RWPE2 (cell line): ENCODE results near the gene LMBR1.
"Not testable (repeated sequence)": the region's sequence is repeated elsewhere in the genome, so short reads cannot be mapped to it uniquely, and the experiment has no call there.

Experiments
- ATAC-seq: fragments of 200-7000 bp; cut with Tn5 transposase; 3 replicates; pipeline ENCODE4 v1.9.1; 2021; ENCODE audit warnings: low read depth
- DNase-seq: peaks from one replicate; pipeline ENCODE4 v3.0.0-alpha.2; 2020; ENCODE audit warnings: low spot score
- H3K27ac ChIP-seq: fragments of 450-650 bp; 2 replicates; pipeline ENCODE4 v1.5.1; 2017; ENCODE audit warnings: mild to moderate bottlenecking; ENCODE audit not compliant: poor library complexity, severe bottlenecking
- H3K27me3 ChIP-seq: fragments of 250-450 bp; sonication (Bioruptor Pico); 2 replicates; pipeline ENCODE4 v1.5.1; 2021; ENCODE audit warnings: mild to moderate bottlenecking, moderate library complexity; ENCODE audit not compliant: insufficient read depth, poor library complexity, severe bottlenecking
- H3K36me3 ChIP-seq: fragments of 250-450 bp; sonication (Bioruptor Pico); 2 replicates; pipeline ENCODE4 v1.5.1; 2020; ENCODE audit warnings: low read depth, mild to moderate bottlenecking, moderate library complexity
- H3K4me1 ChIP-seq: fragments of 250-450 bp; sonication (Bioruptor Pico); 2 replicates; pipeline ENCODE4 v1.5.1; 2021; ENCODE audit warnings: mild to moderate bottlenecking, moderate library complexity; ENCODE audit not compliant: insufficient read depth, poor library complexity, severe bottlenecking
- H3K4me3 ChIP-seq: fragments of 250-450 bp; sonication (Bioruptor Pico); 2 replicates; pipeline ENCODE4 v1.5.1; 2021; ENCODE audit warnings: mild to moderate bottlenecking, moderate library complexity; ENCODE audit not compliant: severe bottlenecking
- H3K9me3 ChIP-seq: fragments of 250-450 bp; sonication (Bioruptor Pico); 2 replicates; pipeline ENCODE4 v1.5.1; 2021; ENCODE audit warnings: mild to moderate bottlenecking, moderate library complexity; ENCODE audit not compliant: severe bottlenecking
- TF ChIP-seq, protein P1 (sequence below): fragments of 450-650 bp; IDR thresholded peaks from one replicate; pipeline ENCODE4 v1.5.1; 2017; ENCODE audit warnings: mild to moderate bottlenecking, moderate library complexity; ENCODE audit not compliant: poor library complexity, severe bottlenecking

LMBR1 gene

DNA sequence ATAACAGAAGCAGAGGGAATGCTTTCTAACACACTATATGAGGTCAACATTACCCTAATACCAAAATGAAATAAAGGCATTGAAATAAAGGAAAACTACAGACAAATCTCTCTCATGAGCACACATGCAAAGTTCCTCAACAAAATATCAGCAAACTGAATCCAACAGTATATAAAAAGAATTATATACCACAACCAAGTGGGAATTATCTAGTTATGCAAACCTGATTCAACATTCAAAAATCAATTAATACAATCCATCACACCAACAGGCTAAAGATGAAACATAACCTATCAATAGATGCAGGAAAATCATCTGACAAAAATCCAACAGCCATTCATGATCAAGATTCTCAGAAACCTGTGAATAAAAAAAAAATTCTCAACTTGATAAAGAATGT lies 34.5 kb downstream of the LMBR1 start:
- ATAC-seq = no peak
- Histone ChIP-seq H3K4me1 (no peaks in the 10 kb centered on the region), H3K9me3 (peaks cover 17% of the 10 kb centered on the region), H3K4me3 (no peak overlapping the region), H3K27ac (no peak overlapping the region), H3K36me3 (peaks cover 13% of the 10 kb centered on the region), H3K27me3 (no peaks in the 10 kb centered on the region)
- TF ChIP-seq, protein P1, sequence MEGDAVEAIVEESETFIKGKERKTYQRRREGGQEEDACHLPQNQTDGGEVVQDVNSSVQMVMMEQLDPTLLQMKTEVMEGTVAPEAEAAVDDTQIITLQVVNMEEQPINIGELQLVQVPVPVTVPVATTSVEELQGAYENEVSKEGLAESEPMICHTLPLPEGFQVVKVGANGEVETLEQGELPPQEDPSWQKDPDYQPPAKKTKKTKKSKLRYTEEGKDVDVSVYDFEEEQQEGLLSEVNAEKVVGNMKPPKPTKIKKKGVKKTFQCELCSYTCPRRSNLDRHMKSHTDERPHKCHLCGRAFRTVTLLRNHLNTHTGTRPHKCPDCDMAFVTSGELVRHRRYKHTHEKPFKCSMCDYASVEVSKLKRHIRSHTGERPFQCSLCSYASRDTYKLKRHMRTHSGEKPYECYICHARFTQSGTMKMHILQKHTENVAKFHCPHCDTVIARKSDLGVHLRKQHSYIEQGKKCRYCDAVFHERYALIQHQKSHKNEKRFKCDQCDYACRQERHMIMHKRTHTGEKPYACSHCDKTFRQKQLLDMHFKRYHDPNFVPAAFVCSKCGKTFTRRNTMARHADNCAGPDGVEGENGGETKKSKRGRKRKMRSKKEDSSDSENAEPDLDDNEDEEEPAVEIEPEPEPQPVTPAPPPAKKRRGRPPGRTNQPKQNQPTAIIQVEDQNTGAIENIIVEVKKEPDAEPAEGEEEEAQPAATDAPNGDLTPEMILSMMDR = no peak
- DNase-seq = no peak

DNA sequence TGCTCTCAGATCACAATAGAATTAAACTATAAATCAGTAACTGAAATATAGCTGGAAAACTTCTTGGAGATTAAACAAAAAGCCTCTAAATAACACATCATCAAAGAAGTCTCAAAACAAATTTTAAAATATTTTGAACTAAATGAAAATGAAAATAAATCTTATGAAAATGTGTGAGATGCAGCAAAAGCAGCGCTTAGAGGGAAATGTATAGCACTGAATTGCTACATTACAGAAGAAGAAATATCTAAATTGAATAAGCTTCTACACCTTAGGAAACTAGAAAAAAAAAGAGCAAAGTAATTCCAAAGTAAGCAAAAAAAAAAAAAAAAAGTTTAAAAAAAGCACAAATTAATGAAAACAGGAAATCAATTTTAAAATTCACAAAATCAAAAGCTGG lies 35.2 kb downstream of the LMBR1 start:
- DNase-seq (no peak), ATAC-seq (no peak)
- H3K4me1 ChIP-seq = no peaks in the 10 kb centered on the region
- peaks cover 17% of the 10 kb centered on the region for H3K9me3 ChIP-seq
- TF ChIP-seq, protein P1 = no peak
- H3K4me3 ChIP-seq = no peak overlapping the region
- H3K36me3 ChIP-seq = peaks cover 13% of the 10 kb centered on the region
- no peaks in the 10 kb centered on the region for H3K27me3 ChIP-seq
- H3K27ac ChIP-seq = no peak overlapping the region

DNA sequence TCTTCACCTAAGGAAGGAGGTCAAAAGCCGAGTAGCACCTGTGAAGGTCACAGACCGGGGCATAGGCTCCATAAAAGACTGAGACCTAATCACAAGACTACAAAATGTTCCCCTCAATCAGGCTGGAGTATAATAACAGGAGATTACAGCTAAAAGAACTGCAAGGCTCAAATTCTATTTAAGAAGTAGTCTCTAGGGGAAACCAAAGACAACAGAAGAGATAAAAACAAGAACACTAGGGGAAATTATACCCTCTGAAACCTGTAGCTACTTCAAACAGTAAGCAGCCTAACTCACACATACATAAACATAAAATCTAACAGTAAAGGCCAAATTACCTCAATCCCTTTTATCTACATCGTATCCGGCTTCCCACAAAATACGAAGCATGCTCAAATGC lies 38.3 kb downstream of the LMBR1 start:
- no peaks in the 10 kb centered on the region for H3K4me1 ChIP-seq
- peaks cover 13% of the 10 kb centered on the region for H3K9me3 ChIP-seq
- no peak overlapping the region for H3K4me3 ChIP-seq
- TF ChIP-seq, protein P1 = no peak
- no peak for ATAC-seq
- no peak for DNase-seq
- H3K27ac ChIP-seq = no peak overlapping the region
- H3K36me3 ChIP-seq = peaks cover 5% of the 10 kb centered on the region
- no peaks in the 10 kb centered on the region for H3K27me3 ChIP-seq

DNA sequence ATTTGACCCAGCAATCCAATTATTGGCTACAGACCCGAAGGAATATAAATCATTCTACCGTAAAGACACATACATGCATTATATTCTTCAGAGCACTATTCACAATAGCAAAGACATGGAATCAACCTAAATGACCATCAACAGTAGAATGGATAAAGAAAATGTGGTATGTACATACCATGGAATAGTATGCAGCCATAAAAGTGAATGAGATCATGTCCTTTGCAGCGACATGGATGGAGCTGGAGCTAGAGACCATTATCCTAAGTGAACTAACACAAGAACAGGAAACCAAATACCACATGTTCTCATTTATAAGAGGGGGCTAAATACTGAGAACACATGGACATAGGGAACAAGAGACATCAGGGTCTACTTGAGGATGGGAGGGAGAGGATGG lies 44.0 kb downstream of the LMBR1 start:
- ATAC-seq (no peak), DNase-seq (no peak)
- H3K36me3 ChIP-seq = peaks cover 4% of the 10 kb centered on the region; the same call in 1 of the 2 replicates
- TF ChIP-seq, protein P1 = no peak
- no peaks in the 10 kb centered on the region for H3K4me1 ChIP-seq
- no peaks in the 10 kb centered on the region for H3K9me3 ChIP-seq
- no peak overlapping the region for H3K27ac ChIP-seq
- no peaks in the 10 kb centered on the region for H3K27me3 ChIP-seq
- no peak overlapping the region for H3K4me3 ChIP-seq

DNA sequence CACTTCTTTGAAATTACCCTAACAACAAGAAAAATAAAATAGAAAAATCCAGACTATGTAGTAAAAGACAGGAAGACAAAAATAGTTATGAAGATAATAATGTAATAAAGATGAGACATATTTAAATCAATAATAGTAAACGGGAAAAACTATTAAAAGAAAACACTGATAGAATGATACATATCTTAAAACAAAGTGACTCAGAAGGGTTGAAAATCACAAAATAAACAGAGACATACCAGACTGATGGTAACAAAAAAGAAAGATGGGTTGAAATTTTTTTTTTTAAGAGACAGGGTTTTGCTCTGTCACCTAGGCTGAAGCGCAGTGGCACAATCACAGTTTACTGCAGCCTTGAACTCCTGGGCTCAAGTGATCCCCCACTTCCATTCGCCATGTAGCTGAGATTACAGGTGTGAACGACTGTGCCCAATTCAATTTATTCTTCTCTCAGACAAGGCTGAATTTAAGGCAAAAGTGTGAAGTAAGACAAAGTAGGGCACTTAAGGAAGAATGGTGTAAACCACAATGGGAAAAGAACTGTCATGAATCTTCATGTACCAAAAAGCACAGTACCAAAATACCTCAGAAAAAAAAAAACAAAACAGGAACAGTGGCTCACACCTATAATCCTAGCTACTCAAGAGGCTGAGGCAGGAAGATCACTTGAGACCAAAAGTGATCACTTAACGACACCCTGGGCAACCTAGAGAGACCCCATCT lies 47.4 kb downstream of the LMBR1 start:
- Histone ChIP-seq H3K36me3 (no peaks in the 10 kb centered on the region), H3K4me1 (no peaks in the 10 kb centered on the region), H3K27ac (no peak overlapping the region), H3K9me3 (no peaks in the 10 kb centered on the region), H3K4me3 (no peak overlapping the region), H3K27me3 (no peaks in the 10 kb centered on the region)
- no peak for DNase-seq
- no peak for ATAC-seq
- TF ChIP-seq, protein P1 = no peak

DNA sequence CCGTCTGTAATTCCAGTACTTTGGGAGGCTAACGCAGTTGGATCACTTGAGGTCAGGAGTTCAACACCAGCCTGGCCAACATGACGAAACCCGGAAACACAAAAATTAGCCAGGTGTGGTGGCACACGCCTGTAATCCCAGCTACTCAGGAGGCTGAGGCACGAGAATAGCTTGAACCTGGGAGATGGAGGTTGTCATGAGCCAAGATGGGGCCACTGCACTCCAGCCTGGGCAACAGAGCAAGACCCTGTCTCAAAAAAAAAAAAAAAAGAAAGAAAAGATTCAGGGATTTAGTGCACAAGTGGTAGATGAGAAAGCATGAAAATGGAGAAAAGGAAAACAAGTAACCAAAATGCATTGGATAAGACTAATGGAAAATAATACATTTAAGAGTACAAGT lies 49.4 kb downstream of the LMBR1 start:
- not testable (repeated sequence) for H3K4me1 ChIP-seq, H3K36me3 ChIP-seq, H3K27me3 ChIP-seq, ATAC-seq, H3K27ac ChIP-seq, DNase-seq, H3K9me3 ChIP-seq, H3K4me3 ChIP-seq
